ENCODE data around the gene TMEM60. TPM values are rescaled to one million over a fixed set of nuclear protein-coding genes. Genes with fewer than 3 reads are reported as not detected.

The TMEM60 gene
- total and polyA plus RNA-seq, 8 donors, result 8.8 to 18.2 (median 14.5) TPM; not detected in 2

GRCh38 chr7:77823787-77824186 lies 25.6 kb upstream of the TMEM60 start:
- WGBS, 5 donors, result 71 to 87% (median 78%) methylated on average over 2 of the region's 2 CpGs
- no peaks in the 10 kb centered on the region for H3K4me1 ChIP-seq
- intact Hi-C loops (cut with DNase I; ENCODE audit: low total_unique reads), result no loop called here
- no peak overlapping the region for H3K4me3 ChIP-seq
- no peak overlapping the region for H3K27ac ChIP-seq
- peaks cover 0 to 12% (median 5%) of the 10 kb centered on the region in 4 donors for H3K36me3 ChIP-seq
- H3K27me3 ChIP-seq, result no peaks in the 10 kb centered on the region
- no peak for DNase-seq
- TF ChIP-seq, protein P1, sequence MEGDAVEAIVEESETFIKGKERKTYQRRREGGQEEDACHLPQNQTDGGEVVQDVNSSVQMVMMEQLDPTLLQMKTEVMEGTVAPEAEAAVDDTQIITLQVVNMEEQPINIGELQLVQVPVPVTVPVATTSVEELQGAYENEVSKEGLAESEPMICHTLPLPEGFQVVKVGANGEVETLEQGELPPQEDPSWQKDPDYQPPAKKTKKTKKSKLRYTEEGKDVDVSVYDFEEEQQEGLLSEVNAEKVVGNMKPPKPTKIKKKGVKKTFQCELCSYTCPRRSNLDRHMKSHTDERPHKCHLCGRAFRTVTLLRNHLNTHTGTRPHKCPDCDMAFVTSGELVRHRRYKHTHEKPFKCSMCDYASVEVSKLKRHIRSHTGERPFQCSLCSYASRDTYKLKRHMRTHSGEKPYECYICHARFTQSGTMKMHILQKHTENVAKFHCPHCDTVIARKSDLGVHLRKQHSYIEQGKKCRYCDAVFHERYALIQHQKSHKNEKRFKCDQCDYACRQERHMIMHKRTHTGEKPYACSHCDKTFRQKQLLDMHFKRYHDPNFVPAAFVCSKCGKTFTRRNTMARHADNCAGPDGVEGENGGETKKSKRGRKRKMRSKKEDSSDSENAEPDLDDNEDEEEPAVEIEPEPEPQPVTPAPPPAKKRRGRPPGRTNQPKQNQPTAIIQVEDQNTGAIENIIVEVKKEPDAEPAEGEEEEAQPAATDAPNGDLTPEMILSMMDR (IDR thresholded peaks at IDR 0.05), result no peak
- TF ChIP-seq POLR2A (IDR thresholded peaks at IDR 0.05), result no peak
- TF ChIP-seq EP300 (IDR thresholded peaks at IDR 0.05), result no peak
- no peak for TF ChIP-seq POLR2AphosphoS5 (IDR thresholded peaks at IDR 0.05)
- peaks cover 13 to 46% (median 32%) of the 10 kb centered on the region in 4 donors for H3K9me3 ChIP-seq

DNA sequence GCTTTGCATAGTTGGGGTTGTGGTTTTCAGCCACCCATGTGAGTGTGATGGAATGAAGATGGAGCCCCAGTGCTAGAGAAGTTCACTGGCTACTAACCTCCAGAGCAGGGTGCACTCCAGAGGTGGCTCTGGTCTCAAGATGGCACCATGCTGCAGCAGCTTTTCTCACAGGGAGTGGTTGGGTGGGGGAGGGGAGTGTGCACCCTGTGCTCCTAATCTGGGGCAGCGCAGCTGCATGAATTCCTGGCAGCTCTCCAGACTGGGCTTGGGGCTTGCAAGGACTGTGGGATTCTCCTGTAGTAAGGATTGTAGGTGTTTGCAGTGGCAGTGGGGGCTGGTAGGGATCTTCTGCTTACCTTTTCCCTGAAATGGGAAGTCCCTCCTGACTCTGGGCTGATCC lies 24.0 kb upstream of the TMEM60 start:
- 0 to 70% (median 46%) methylated on average over 1 of the region's 1 CpG; no CpG with 5 or more reads in 1 of the 5 donors for WGBS, 5 donors
- intact Hi-C loops (cut with DNase I; ENCODE audit: low total_unique reads), result no loop called here
- Histone ChIP-seq H3K27ac (no peak overlapping the region), H3K9me3 (peaks cover 13 to 55% (median 36%) of the 10 kb centered on the region in 4 donors), H3K27me3 (no peaks in the 10 kb centered on the region), H3K4me1 (no peaks in the 10 kb centered on the region), H3K4me3 (no peak overlapping the region), H3K36me3 (peaks cover 0 to 21% (median 7%) of the 10 kb centered on the region in 4 donors)
- TF ChIP-seq EP300 (IDR thresholded peaks at IDR 0.05) (no peak), POLR2AphosphoS5 (IDR thresholded peaks at IDR 0.05) (no peak), POLR2A (IDR thresholded peaks at IDR 0.05) (no peak)
- TF ChIP-seq, protein P1 (IDR thresholded peaks at IDR 0.05), result no peak
- no peak for DNase-seq

GRCh38 chr7:77820967-77821366 lies 22.7 kb upstream of the TMEM60 start:
- Histone ChIP-seq H3K4me3 (no peak overlapping the region), H3K9me3 (peaks cover 13 to 58% (median 35%) of the 10 kb centered on the region in 4 donors), H3K27ac (no peak overlapping the region), H3K27me3 (no peaks in the 10 kb centered on the region), H3K36me3 (peaks cover 3 to 30% (median 7%) of the 10 kb centered on the region in 4 donors), H3K4me1 (no peaks in the 10 kb centered on the region)
- intact Hi-C loops (cut with DNase I; ENCODE audit: low total_unique reads), result no loop called here
- WGBS, 5 donors, result 98 to 100% (median 100%) methylated on average over 2 of the region's 2 CpGs
- DNase-seq, result no peak
- TF ChIP-seq, protein P1 (IDR thresholded peaks at IDR 0.05), result no peak
- TF ChIP-seq POLR2AphosphoS5 (IDR thresholded peaks at IDR 0.05) (no peak), POLR2A (IDR thresholded peaks at IDR 0.05) (no peak), EP300 (IDR thresholded peaks at IDR 0.05) (no peak)

DNA sequence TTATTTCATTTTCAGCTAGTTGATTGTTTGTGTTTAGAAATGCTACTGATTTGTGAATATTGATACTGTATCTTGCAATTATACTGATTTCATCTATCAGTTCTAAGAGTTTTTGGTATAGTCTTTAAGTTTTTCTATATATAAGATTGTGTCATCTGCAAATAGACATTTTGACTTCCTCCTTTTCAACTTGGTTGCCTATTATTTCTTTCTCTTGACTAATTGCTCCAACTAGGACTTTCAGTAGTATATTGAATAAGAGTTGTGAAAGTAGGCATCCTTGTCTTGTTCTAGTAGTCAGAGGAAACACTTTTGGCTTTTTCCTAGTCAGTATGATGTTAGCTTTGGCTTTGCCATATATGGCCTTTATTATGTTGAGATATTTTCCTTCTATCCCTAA lies 20.8 kb upstream of the TMEM60 start:
- H3K27ac ChIP-seq, result no peak overlapping the region
- no peak overlapping the region for H3K4me3 ChIP-seq
- no peaks in the 10 kb centered on the region for H3K27me3 ChIP-seq
- TF ChIP-seq POLR2A (IDR thresholded peaks at IDR 0.05) (no peak), EP300 (IDR thresholded peaks at IDR 0.05) (no peak), POLR2AphosphoS5 (IDR thresholded peaks at IDR 0.05) (no peak)
- TF ChIP-seq, protein P1 (IDR thresholded peaks at IDR 0.05), result no peak
- peaks cover 3 to 30% (median 7%) of the 10 kb centered on the region in 4 donors for H3K36me3 ChIP-seq
- H3K4me1 ChIP-seq, result no peaks in the 10 kb centered on the region
- H3K9me3 ChIP-seq, result peaks cover 13 to 52% (median 35%) of the 10 kb centered on the region in 4 donors
- no peak for DNase-seq
- intact Hi-C loops (cut with DNase I; ENCODE audit: low total_unique reads), result no loop called here
